Measurements from ENCODE around the gene GPSM1.
"Not testable (repeated sequence)": the region's sequence is repeated elsewhere in the genome, so short reads cannot be mapped to it uniquely, and the experiment has no call there.

GPSM1 gene

DNA sequence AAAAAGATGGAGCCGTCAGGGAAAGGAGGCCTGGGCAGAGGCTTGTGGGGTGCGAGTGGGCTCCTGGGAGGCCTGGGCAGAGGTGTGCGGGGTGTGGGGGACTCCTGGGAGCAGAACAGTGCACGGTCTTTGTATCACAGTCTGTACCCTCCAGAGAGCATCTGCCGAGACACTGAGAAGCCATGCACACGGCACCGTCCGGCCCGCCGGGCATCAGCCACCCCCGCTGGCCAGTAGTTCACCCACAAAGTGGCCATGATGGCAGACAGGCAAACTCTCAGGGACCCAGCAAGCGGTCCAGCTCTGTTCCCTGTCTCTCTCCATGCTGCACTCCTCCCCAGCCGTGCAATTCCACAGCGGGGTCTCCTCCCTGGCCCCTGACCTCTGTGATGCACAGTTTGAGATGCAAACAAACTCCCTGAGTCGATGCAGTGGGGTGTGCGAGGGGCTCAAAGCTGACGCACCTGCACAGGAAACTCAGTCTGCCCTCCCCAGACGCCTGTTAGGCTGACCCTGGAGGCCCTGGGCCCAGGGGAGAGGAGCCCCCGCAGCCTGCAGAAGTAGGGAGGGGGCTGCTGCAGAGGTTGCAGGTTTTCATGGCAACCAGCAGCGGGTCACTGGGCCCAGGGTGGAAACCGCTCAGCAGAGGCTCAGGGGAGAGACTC, 9.1 kb upstream of the GPSM1 start:
- Histone ChIP-seq H3K36me3 (ENCODE audit: control insufficient read depth, insufficient read depth, low read length) (no peaks in the 10 kb centered on the region), H3K9ac (ENCODE audit: low read length) (no peak overlapping the region), H3K27me3 (ENCODE audit: control insufficient read depth, insufficient read depth, low read length) (no peaks in the 10 kb centered on the region), H3K9me3 (ENCODE audit: control insufficient read depth, low read length) (peaks cover 4% of the 10 kb centered on the region), H3K4me1 (ENCODE audit: control insufficient read depth, insufficient read depth, low read length) (no peaks in the 10 kb centered on the region), H3K4me3 (ENCODE audit: low read length) (no peak overlapping the region)

DNA sequence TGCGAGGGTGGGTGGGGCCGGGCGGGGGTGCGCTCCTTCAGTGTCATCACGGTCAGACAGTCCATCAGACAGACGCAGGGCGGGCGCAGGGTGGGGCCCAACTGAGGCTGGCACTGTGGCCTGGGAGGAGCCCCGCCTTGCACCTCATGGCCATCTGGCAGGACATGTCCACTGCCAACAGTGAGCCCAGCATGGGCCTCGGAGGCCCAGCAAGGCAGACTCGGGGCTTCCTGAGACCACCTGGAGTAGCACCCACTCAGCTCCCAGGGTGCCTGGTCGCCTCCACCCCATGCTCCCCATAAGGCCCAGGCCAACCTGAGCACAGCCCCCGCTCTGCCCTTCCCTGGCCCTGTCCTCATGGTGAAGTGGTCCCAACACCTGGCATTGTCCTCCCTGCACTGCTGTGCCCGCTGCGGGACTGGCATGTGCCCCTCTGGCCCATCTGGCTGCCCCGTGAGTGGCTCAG, 8.5 kb upstream of the GPSM1 start:
- peaks cover 4% of the 10 kb centered on the region for H3K9me3 ChIP-seq (ENCODE audit: control insufficient read depth, low read length)
- H3K4me3 ChIP-seq (ENCODE audit: low read length) = no peak overlapping the region
- peaks cover 3% of the 10 kb centered on the region for H3K4me1 ChIP-seq (ENCODE audit: control insufficient read depth, insufficient read depth, low read length)
- H3K36me3 ChIP-seq (ENCODE audit: control insufficient read depth, insufficient read depth, low read length) = no peaks in the 10 kb centered on the region
- no peaks in the 10 kb centered on the region for H3K27me3 ChIP-seq (ENCODE audit: control insufficient read depth, insufficient read depth, low read length)
- no peak overlapping the region for H3K9ac ChIP-seq (ENCODE audit: low read length)

GRCh38 chr9:136319244-136319643, 8.1 kb upstream of the GPSM1 start:
- H3K4me1 ChIP-seq (ENCODE audit: control insufficient read depth, insufficient read depth, low read length); H3K9me3 ChIP-seq (ENCODE audit: control insufficient read depth, low read length); H3K36me3 ChIP-seq (ENCODE audit: control insufficient read depth, insufficient read depth, low read length); H3K9ac ChIP-seq (ENCODE audit: low read length); H3K27me3 ChIP-seq (ENCODE audit: control insufficient read depth, insufficient read depth, low read length); H3K4me3 ChIP-seq (ENCODE audit: low read length): not testable (repeated sequence)

- H3K4me1 ChIP-seq (ENCODE audit: control insufficient read depth, insufficient read depth, low read length) = peaks cover 15% of the 10 kb centered on the region
- not testable (repeated sequence) for H3K9me3 ChIP-seq (ENCODE audit: control insufficient read depth, low read length); H3K4me3 ChIP-seq (ENCODE audit: low read length); H3K27me3 ChIP-seq (ENCODE audit: control insufficient read depth, insufficient read depth, low read length); H3K9ac ChIP-seq (ENCODE audit: low read length); H3K36me3 ChIP-seq (ENCODE audit: control insufficient read depth, insufficient read depth, low read length)
Measured at GRCh38 chr9:136319955-136320354, 7.4 kb upstream of the GPSM1 start.

GRCh38 chr9:136320972-136321371, 6.4 kb upstream of the GPSM1 start:
- H3K9me3 ChIP-seq (ENCODE audit: control insufficient read depth, low read length); H3K9ac ChIP-seq (ENCODE audit: low read length); H3K4me3 ChIP-seq (ENCODE audit: low read length); H3K36me3 ChIP-seq (ENCODE audit: control insufficient read depth, insufficient read depth, low read length); H3K27me3 ChIP-seq (ENCODE audit: control insufficient read depth, insufficient read depth, low read length): not testable (repeated sequence)
- peaks cover 17% of the 10 kb centered on the region for H3K4me1 ChIP-seq (ENCODE audit: control insufficient read depth, insufficient read depth, low read length)

DNA sequence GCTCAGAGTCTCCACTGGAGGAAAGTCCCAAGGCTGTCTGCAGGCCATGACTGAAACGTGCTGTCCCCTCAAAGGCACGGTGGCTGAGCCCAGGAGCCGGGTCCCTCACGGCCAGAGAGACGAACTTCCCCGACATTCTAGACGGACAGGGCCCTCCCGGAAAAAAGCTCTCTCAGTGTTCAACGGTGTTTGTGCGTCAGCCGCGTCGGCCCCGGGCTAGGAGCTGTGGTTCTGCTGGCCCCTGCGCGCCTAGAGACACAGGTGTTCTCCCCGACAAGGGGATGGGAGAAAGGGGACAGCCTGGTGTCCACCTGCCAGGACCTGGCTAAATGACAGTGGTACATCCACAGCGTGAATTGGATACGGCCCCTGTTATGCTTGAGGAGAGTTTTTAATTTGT, 5.8 kb upstream of the GPSM1 start:
- Histone ChIP-seq H3K9ac (ENCODE audit: low read length) (no peak overlapping the region), H3K4me3 (ENCODE audit: low read length) (no peak overlapping the region), H3K36me3 (ENCODE audit: control insufficient read depth, insufficient read depth, low read length) (no peaks in the 10 kb centered on the region), H3K9me3 (ENCODE audit: control insufficient read depth, low read length) (no peaks in the 10 kb centered on the region), H3K4me1 (ENCODE audit: control insufficient read depth, insufficient read depth, low read length) (peaks cover 22% of the 10 kb centered on the region), H3K27me3 (ENCODE audit: control insufficient read depth, insufficient read depth, low read length) (peaks cover 4% of the 10 kb centered on the region)

- no peaks in the 10 kb centered on the region for H3K36me3 ChIP-seq (ENCODE audit: control insufficient read depth, insufficient read depth, low read length)
- H3K4me1 ChIP-seq (ENCODE audit: control insufficient read depth, insufficient read depth, low read length) = peaks cover 27% of the 10 kb centered on the region
- no peak overlapping the region for H3K4me3 ChIP-seq (ENCODE audit: low read length)
- no peak overlapping the region for H3K9ac ChIP-seq (ENCODE audit: low read length)
- H3K9me3 ChIP-seq (ENCODE audit: control insufficient read depth, low read length) = no peaks in the 10 kb centered on the region
- H3K27me3 ChIP-seq (ENCODE audit: control insufficient read depth, insufficient read depth, low read length) = peaks cover 8% of the 10 kb centered on the region
Measured at GRCh38 chr9:136322756-136323330, 4.5 kb upstream of the GPSM1 start.

- H3K9ac ChIP-seq (ENCODE audit: low read length) = no peak overlapping the region
- H3K36me3 ChIP-seq (ENCODE audit: control insufficient read depth, insufficient read depth, low read length) = no peaks in the 10 kb centered on the region
- H3K27me3 ChIP-seq (ENCODE audit: control insufficient read depth, insufficient read depth, low read length) = peaks cover 12% of the 10 kb centered on the region
- H3K9me3 ChIP-seq (ENCODE audit: control insufficient read depth, low read length) = no peaks in the 10 kb centered on the region
- H3K4me1 ChIP-seq (ENCODE audit: control insufficient read depth, insufficient read depth, low read length) = peaks cover 32% of the 10 kb centered on the region
- H3K4me3 ChIP-seq (ENCODE audit: low read length) = no peak overlapping the region
Measured at GRCh38 chr9:136323371-136323789, 4.0 kb upstream of the GPSM1 start.

DNA sequence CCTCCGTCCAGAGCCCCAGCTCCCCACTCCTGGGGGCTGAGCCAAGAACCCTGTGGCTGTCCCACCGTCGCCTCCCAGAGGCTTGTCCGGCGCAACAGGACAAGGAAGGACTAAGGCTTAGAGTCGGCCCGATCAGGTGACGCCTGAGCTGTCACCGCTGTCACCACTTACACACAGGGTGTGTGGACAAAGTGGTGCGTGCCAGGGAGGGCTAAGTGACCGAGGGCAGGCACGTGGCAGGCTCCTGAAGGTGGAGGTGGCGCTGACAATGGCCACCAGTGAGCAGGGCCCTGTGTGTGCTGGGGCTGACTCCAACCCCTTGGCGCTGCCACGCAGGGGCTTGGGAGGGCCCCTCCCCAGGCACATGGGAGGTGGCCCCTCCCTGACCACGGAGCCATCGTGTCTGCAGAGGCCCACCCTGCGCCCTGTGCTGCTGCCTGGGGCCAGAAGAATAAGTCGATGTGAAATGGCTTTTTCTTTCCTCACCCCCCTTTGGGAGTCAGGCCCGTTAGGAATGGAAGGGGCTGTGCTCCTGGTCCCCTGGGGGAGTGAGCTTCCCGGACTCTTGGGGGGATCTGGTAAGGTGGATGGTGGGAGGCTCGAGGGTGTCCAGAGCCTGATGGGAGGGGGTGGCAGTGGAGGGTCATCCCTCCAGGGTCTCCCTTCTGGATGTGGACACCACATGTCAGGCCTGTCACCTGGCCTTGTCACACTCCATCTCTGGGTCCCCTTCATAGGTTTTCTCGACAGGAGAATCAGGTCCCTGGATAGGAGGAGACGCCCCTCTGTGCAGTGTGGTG, 2.6 kb upstream of the GPSM1 start:
- Histone ChIP-seq H3K9me3 (ENCODE audit: control insufficient read depth, low read length) (no peaks in the 10 kb centered on the region), H3K4me1 (ENCODE audit: control insufficient read depth, insufficient read depth, low read length) (peaks cover 33% of the 10 kb centered on the region), H3K9ac (ENCODE audit: low read length) (no peak overlapping the region), H3K4me3 (ENCODE audit: low read length) (no peak overlapping the region), H3K36me3 (ENCODE audit: control insufficient read depth, insufficient read depth, low read length) (no peaks in the 10 kb centered on the region), H3K27me3 (ENCODE audit: control insufficient read depth, insufficient read depth, low read length) (peaks cover 12% of the 10 kb centered on the region)

GRCh38 chr9:136325358-136325757, 2.0 kb upstream of the GPSM1 start:
- peaks cover 12% of the 10 kb centered on the region for H3K27me3 ChIP-seq (ENCODE audit: control insufficient read depth, insufficient read depth, low read length)
- H3K9ac ChIP-seq (ENCODE audit: low read length) = no peak overlapping the region
- no peak overlapping the region for H3K4me3 ChIP-seq (ENCODE audit: low read length)
- peaks cover 33% of the 10 kb centered on the region for H3K4me1 ChIP-seq (ENCODE audit: control insufficient read depth, insufficient read depth, low read length)
- H3K9me3 ChIP-seq (ENCODE audit: control insufficient read depth, low read length) = no peaks in the 10 kb centered on the region
- no peaks in the 10 kb centered on the region for H3K36me3 ChIP-seq (ENCODE audit: control insufficient read depth, insufficient read depth, low read length)

- no peak overlapping the region for H3K9ac ChIP-seq (ENCODE audit: low read length)
Measured at GRCh38 chr9:136326061-136326760, 1.1 kb upstream of the GPSM1 start.

More at GRCh38 chr9:136326061-136326760, 1.1 kb upstream of the GPSM1 start:
- Histone ChIP-seq H3K9me3 (ENCODE audit: control insufficient read depth, low read length) (no peaks in the 10 kb centered on the region), H3K4me3 (ENCODE audit: low read length) (no peak overlapping the region), H3K27me3 (ENCODE audit: control insufficient read depth, insufficient read depth, low read length) (peaks cover 12% of the 10 kb centered on the region), H3K36me3 (ENCODE audit: control insufficient read depth, insufficient read depth, low read length) (no peaks in the 10 kb centered on the region), H3K4me1 (ENCODE audit: control insufficient read depth, insufficient read depth, low read length) (peaks cover 33% of the 10 kb centered on the region)
